ENCODE data around the gene PRKAG1. TPM values are rescaled to one million over a fixed set of nuclear protein-coding genes. Genes with fewer than 3 reads are reported as not detected.

PRKAG1 gene
- total and polyA plus RNA-seq, 12 donors = 60.1 to 141 (median 82.3) TPM

- intact Hi-C loops (cut with DNase I) = no loop called here
- peaks cover 14 to 29% of the 10 kb centered on the region in 2 donors for H3K4me1 ChIP-seq (replicated peaks in 1 of 2)
- peak; percentile 93 to 97 (median 96) for DNase-seq
- TF ChIP-seq POLR2A (IDR thresholded peaks at IDR 0.05) (peak; percentile 66 to 77), CTCF (IDR thresholded peaks at IDR 0.05) (no peak)
- no peaks in the 10 kb centered on the region for H3K9me3 ChIP-seq (replicated peaks in 1 of 3)
- peak within 1 kb of the TSS; percentile 78 to 96 (median 86) for H3K4me3 ChIP-seq
- H3K27me3 ChIP-seq = no peaks in the 10 kb centered on the region
- peak within 1 kb of the TSS; percentile 43 to 89 (median 78) for H3K27ac ChIP-seq
- WGBS, 4 donors = 0 to 1% (median 1%) methylated on average over 22 to 58 of the region's 58 CpGs
- peaks cover 0 to 8% of the 10 kb centered on the region in 2 donors for H3K36me3 ChIP-seq (replicated peaks in 1 of 2)
Observed at GRCh38 chr12:48957141-48958048, 61.2 kb downstream of the PRKAG1 start, which contains the start of gene ARF3. Gene ARF3 (minus strand): TSS chr12:48957487. CDS start chr12:48941095, 16,392 bp downstream.

GRCh38 chr12:48956279-48957140 lies 62.1 kb downstream of the PRKAG1 start:
- intact Hi-C loops (cut with DNase I) = no loop called here

GRCh38 chr12:48954841-48955501 lies 63.6 kb downstream of the PRKAG1 start:
- Histone ChIP-seq H3K27ac (peak overlapping the region in 1 of 5 donors; percentile 86), H3K9me3 (replicated peaks in 1 of 3) (no peaks in the 10 kb centered on the region), H3K4me1 (replicated peaks in 1 of 2) (peaks cover 14 to 29% of the 10 kb centered on the region in 2 donors), H3K36me3 (replicated peaks in 1 of 2) (peaks cover 0 to 9% of the 10 kb centered on the region in 2 donors), H3K4me3 (no peak overlapping the region), H3K27me3 (no peaks in the 10 kb centered on the region)
- DNase-seq = no peak
- intact Hi-C loops (cut with DNase I) = no loop called here
- WGBS, 4 donors = 55 to 75% (median 65%) methylated on average over 3 of the region's 3 CpGs
- TF ChIP-seq CTCF (IDR thresholded peaks at IDR 0.05) (no peak), POLR2A (IDR thresholded peaks at IDR 0.05) (no peak)

More at GRCh38 chr12:48956279-48957140, 62.1 kb downstream of the PRKAG1 start:
- H3K4me1 ChIP-seq (replicated peaks in 1 of 2) = peaks cover 14 to 29% of the 10 kb centered on the region in 2 donors
- DNase-seq = peak; percentile 85 to 96 (median 94)
- no peaks in the 10 kb centered on the region for H3K27me3 ChIP-seq
- 0 to 2% (median 1%) methylated on average over 19 to 29 of the region's 29 CpGs for WGBS, 4 donors
- peak overlapping the region; percentile 43 to 89 (median 78) for H3K27ac ChIP-seq
- peaks cover 0 to 9% of the 10 kb centered on the region in 2 donors for H3K36me3 ChIP-seq (replicated peaks in 1 of 2)
- peak in 1 of 6 experiments; percentile 8 for TF ChIP-seq CTCF (IDR thresholded peaks at IDR 0.05)
- peak in 1 of 2 donors; percentile 43 for TF ChIP-seq POLR2A (IDR thresholded peaks at IDR 0.05)
- no peaks in the 10 kb centered on the region for H3K9me3 ChIP-seq (replicated peaks in 1 of 3)
- peak overlapping the region; percentile 78 to 96 (median 86) for H3K4me3 ChIP-seq

Measured in adrenal gland (tissue), 12 donors.